ENCODE data around the gene MAP4K3.

- TF ChIP-seq, protein P1, sequence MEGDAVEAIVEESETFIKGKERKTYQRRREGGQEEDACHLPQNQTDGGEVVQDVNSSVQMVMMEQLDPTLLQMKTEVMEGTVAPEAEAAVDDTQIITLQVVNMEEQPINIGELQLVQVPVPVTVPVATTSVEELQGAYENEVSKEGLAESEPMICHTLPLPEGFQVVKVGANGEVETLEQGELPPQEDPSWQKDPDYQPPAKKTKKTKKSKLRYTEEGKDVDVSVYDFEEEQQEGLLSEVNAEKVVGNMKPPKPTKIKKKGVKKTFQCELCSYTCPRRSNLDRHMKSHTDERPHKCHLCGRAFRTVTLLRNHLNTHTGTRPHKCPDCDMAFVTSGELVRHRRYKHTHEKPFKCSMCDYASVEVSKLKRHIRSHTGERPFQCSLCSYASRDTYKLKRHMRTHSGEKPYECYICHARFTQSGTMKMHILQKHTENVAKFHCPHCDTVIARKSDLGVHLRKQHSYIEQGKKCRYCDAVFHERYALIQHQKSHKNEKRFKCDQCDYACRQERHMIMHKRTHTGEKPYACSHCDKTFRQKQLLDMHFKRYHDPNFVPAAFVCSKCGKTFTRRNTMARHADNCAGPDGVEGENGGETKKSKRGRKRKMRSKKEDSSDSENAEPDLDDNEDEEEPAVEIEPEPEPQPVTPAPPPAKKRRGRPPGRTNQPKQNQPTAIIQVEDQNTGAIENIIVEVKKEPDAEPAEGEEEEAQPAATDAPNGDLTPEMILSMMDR (IDR thresholded peaks at IDR 0.05) = no peak
- TF ChIP-seq POLR2AphosphoS5 (IDR thresholded peaks at IDR 0.05; ENCODE audit: insufficient read depth in 1 of 2, low read depth in 1 of 2) (no peak), POLR2A (IDR thresholded peaks at IDR 0.05) (no peak)
Observed at GRCh38 chr2:39479053-39479670, 42.1 kb upstream of the MAP4K3 start.

Measured in vagina (tissue), 2 donors.